Esophagus muscularis mucosa (tissue), 4 donors: Measurements from ENCODE around the gene RSAD1. TPM values are rescaled to one million over a fixed set of nuclear protein-coding genes. Genes with fewer than 3 reads are reported as not detected.
A peak's percentile ranks its signal among the peaks of the same experiment; 100 is the strongest.

Experiments
- DNase-seq: peaks from one replicate; pipeline ENCODE4 v3.0.0-alpha.2; 2017; ENCODE audit errors: extremely low spot score
- H3K27ac ChIP-seq, 4 donors: fragments of 200-600 bp; sonication (generic); replicated peaks in 1 of 4; 1 replicate in 3 of 4; 2 replicates in 1 of 4; pipeline ENCODE4 v1.5.1; 2016 to 2019; ENCODE audit warnings: mild to moderate bottlenecking in 1 of 4
- H3K27me3 ChIP-seq, 4 donors: fragments of 200-600 bp; sonication (generic); one replicate each; pipeline versions ENCODE4 v1.5.1 to v1.6.0; 2016 to 2019
- H3K36me3 ChIP-seq, 4 donors: fragments of 200-600 bp; sonication (generic); one replicate each; pipeline ENCODE4 v1.5.1; 2016 to 2019
- H3K4me1 ChIP-seq, 4 donors: fragments of 200-600 bp; sonication (generic); one replicate each; pipeline ENCODE4 v1.5.1; 2016 to 2019
- H3K4me3 ChIP-seq, 4 donors: fragments of 200-600 bp; sonication (generic); 1 replicate in 2 of 4; 2 replicates in 2 of 4; pipeline ENCODE4 v1.5.1; 2016 to 2019; ENCODE audit warnings: mild to moderate bottlenecking in 4 of 4, moderate library complexity in 1 of 4
- H3K9me3 ChIP-seq, 4 donors: fragments of 200-600 bp; sonication (generic); 1 replicate in 3 of 4; 2 replicates in 1 of 4; pipeline ENCODE4 v1.5.1; 2016 to 2019
- EP300 ChIP-seq: sonication (generic); formaldehyde crosslinking; IDR thresholded peaks from one replicate; pipeline ENCODE4 v1.6.1; 2017; ENCODE audit warnings: antibody characterized with exemption
- POLR2A ChIP-seq: fragments of 450-650 bp; IDR thresholded peaks from one replicate; pipeline ENCODE4 v1.6.1; 2017; ENCODE audit warnings: antibody characterized with exemption, moderate library complexity, mild to moderate bottlenecking, low read depth
- POLR2AphosphoS5 ChIP-seq, 2 donors: sonication (generic); formaldehyde crosslinking; IDR thresholded peaks; one replicate each; pipeline ENCODE4 v1.6.1; 2017; ENCODE audit warnings: antibody characterized with exemption in 2 of 2
- WGBS: methylation state at CpG from one replicate; pipeline ENCODE4 v1.1.5; 2018; 5-methylcytosine and 5-hydroxymethylcytosine counted together
- intact Hi-C: fragments of 100-400 bp; cut with DNase I; formaldehyde crosslinking; loops from one replicate; pipeline ENCODE4 v1.15.1; 2023
- total RNA-seq, 4 donors: library from RNA; depleted of rRNA; stranded (reverse); fragments of >200 nt; gene quantifications; one replicate each; pipeline versions ENCODE4 v1.1.0 to v1.2.1, GENCODE V29; 2016
- TF ChIP-seq, protein P1 (sequence below), 3 experiments: fragments of 200-600 bp in 2 of 3; fragments of 450-650 bp in 1 of 3; sonication (generic) in 2 of 3; IDR thresholded peaks; one replicate each; pipeline ENCODE4 v1.5.1; 2017 to 2019; ENCODE audit warnings: antibody characterized with exemption in 3 of 3, mild to moderate bottlenecking in 2 of 3, moderate library complexity in 1 of 3

RSAD1 gene
- total RNA-seq, 4 donors from 2014 or later = 12.9 to 24.6 (median 16.1) TPM

DNA sequence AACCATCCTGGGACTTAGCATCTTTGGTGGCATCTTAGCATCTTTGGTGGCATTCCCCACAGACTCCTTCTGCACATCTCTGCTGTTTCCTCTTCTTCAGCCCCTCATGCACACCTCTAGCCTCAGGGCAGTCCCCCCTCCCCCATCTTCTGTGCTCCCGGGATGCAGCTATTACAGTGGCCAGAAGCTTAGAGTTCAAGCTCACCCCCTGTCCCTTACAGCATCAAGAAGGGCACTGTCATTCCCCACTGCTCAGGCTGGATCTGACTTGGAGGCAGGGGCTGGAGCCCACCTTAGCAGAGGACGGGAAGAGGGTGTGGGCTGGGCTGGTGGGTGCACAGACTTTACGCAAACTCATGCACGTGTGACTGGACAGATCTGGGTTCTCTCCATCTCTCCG, 54.5 kb downstream of the RSAD1 start:
- Histone ChIP-seq H3K4me3 (peak overlapping the region in 1 of 4 donors; percentile 22), H3K27me3 (peaks cover 0 to 69% (median 29%) of the 10 kb centered on the region in 4 donors), H3K27ac (no peak overlapping the region), H3K36me3 (peaks cover 0 to 7% (median 0%) of the 10 kb centered on the region in 4 donors), H3K4me1 (peaks cover 18 to 27% (median 21%) of the 10 kb centered on the region in 4 donors), H3K9me3 (no peaks in the 10 kb centered on the region)
- WGBS = 36% methylated on average over 4 of the region's 5 CpGs
- TF ChIP-seq, protein P1, sequence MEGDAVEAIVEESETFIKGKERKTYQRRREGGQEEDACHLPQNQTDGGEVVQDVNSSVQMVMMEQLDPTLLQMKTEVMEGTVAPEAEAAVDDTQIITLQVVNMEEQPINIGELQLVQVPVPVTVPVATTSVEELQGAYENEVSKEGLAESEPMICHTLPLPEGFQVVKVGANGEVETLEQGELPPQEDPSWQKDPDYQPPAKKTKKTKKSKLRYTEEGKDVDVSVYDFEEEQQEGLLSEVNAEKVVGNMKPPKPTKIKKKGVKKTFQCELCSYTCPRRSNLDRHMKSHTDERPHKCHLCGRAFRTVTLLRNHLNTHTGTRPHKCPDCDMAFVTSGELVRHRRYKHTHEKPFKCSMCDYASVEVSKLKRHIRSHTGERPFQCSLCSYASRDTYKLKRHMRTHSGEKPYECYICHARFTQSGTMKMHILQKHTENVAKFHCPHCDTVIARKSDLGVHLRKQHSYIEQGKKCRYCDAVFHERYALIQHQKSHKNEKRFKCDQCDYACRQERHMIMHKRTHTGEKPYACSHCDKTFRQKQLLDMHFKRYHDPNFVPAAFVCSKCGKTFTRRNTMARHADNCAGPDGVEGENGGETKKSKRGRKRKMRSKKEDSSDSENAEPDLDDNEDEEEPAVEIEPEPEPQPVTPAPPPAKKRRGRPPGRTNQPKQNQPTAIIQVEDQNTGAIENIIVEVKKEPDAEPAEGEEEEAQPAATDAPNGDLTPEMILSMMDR (IDR thresholded peaks at IDR 0.05) = no peak
- TF ChIP-seq POLR2AphosphoS5 (IDR thresholded peaks at IDR 0.05) (no peak), EP300 (no peak), POLR2A (no peak)
- intact Hi-C loops = no loop called here
- DNase-seq = no peak

DNA sequence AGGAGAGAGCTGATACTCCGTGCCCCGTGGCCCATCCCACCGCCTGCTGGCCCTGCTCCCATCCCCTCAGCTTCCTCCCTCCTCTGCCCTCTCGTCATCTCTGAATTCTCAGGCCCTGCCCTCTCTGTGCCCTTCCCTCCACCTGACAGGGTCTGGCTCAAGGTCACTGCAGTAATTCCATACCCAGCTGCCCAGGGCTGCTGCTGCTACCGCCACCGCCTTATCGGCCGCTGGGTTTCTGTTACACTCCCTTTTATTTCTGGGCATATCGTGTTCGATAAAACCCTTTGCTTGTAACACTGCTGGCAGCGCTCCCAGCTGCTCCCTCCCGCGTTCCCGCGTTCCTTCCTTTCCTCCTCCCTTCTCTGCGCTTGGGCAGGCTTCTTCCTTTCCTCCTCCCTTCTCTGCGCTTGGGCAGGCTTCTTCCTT, 55.1 kb downstream of the RSAD1 start:
- intact Hi-C loops = no loop called here
- Histone ChIP-seq H3K9me3 (no peaks in the 10 kb centered on the region), H3K36me3 (peaks cover 0 to 13% (median 0%) of the 10 kb centered on the region in 4 donors), H3K4me1 (peaks cover 18 to 27% (median 21%) of the 10 kb centered on the region in 4 donors), H3K27me3 (peaks cover 0 to 64% (median 29%) of the 10 kb centered on the region in 4 donors), H3K27ac (no peak overlapping the region), H3K4me3 (peak overlapping the region in 1 of 4 donors; percentile 9)
- WGBS = 6% methylated on average over 17 of the region's 17 CpGs
- DNase-seq = no peak
- no peak for TF ChIP-seq POLR2AphosphoS5 (IDR thresholded peaks at IDR 0.05)
- TF ChIP-seq EP300 = no peak
- TF ChIP-seq POLR2A = no peak
- TF ChIP-seq, protein P1 (IDR thresholded peaks at IDR 0.05) = no peak

DNA sequence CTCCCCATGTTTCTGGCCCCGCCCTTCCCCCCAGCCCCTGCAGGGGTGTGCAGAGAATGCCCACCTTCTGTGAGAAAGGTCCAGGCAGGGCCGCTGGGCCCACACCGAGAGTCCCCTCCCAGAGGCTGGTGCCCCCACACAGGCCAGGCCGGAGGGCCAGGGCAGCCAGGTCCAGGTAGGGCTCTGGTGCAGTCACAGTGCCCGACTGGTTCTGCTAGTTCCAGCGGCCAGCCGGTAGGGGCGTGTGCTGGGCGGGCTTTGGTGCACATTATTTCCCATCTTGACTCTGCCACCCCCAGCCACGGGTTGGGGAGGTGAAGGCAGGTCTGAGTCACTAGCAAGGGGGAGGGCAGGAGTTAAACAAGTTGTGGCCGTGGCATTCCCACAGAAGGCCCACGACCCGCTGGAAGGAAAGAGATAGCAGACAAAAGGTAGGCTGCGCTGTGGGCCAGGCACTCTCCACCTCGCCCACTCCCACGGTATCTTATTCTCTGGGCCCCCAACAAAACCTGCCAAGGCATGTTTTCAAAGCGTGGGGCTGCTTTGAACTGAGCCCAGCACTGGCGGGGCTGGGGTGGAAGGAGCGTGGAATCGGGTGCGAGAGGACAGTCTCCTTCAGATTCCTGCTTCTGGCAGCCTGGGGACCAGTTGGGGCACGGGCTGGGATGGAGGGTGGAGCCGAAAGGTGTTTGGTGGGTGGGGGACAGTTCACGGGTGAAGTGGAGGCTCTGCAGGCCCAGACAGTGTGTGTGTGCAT, 55.7 kb downstream of the RSAD1 start:
- intact Hi-C loops = no loop called here

GRCh38 chr17:50534979-50535326, 56.3 kb downstream of the RSAD1 start:
- TF ChIP-seq POLR2A (no peak), POLR2AphosphoS5 (IDR thresholded peaks at IDR 0.05) (no peak), EP300 (no peak)
- TF ChIP-seq, protein P1 (IDR thresholded peaks at IDR 0.05) = no peak
- no peaks in the 10 kb centered on the region for H3K9me3 ChIP-seq
- no peak overlapping the region for H3K27ac ChIP-seq
- intact Hi-C loops = no loop called here
- peaks cover 0 to 19% (median 0%) of the 10 kb centered on the region in 4 donors for H3K36me3 ChIP-seq
- peaks cover 18 to 27% (median 21%) of the 10 kb centered on the region in 4 donors for H3K4me1 ChIP-seq
- H3K27me3 ChIP-seq = peaks cover 0 to 52% (median 29%) of the 10 kb centered on the region in 4 donors
- DNase-seq = no peak
- no peak overlapping the region for H3K4me3 ChIP-seq
- WGBS = 83% methylated on average over 2 of the region's 2 CpGs

More for the DNA sequence above, 55.7 kb downstream of the RSAD1 start:
- no peak for TF ChIP-seq POLR2A
- TF ChIP-seq, protein P1 (IDR thresholded peaks at IDR 0.05) = no peak
- H3K4me3 ChIP-seq = peak overlapping the region in 1 of 4 donors; percentile 9
- WGBS = 68% methylated on average over 17 of the region's 24 CpGs
- H3K4me1 ChIP-seq = peaks cover 18 to 27% (median 21%) of the 10 kb centered on the region in 4 donors
- H3K27me3 ChIP-seq = peaks cover 0 to 57% (median 29%) of the 10 kb centered on the region in 4 donors
- H3K27ac ChIP-seq = no peak overlapping the region
- H3K9me3 ChIP-seq = no peaks in the 10 kb centered on the region
- peaks cover 0 to 17% (median 0%) of the 10 kb centered on the region in 4 donors for H3K36me3 ChIP-seq
- DNase-seq = no peak
